Measurements from ENCODE around the gene DYRK1A.

DNA sequence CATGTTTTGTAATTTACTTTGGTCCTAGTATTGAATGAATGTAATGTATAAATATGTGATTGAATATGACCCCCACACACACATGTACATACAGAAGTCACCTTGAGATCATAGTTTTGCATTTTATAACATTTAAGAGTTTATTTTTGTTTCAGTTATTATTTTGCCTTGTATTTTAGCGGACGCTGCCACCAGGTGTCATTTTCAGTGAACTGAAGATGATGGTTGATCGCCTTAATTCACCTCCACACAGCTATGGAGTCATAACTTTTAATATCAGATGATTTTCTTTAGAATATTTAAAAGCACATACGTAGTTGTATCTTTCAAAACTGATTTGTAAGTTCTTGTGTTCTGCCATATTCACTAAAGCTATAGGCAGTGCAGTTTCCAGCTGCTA lies 130.4 kb downstream of the DYRK1A start:
- peak; percentile 71 for TF ChIP-seq CTCF (conservative IDR thresholded peaks at IDR 0.05; ENCODE audit: low read length)
- TF ChIP-seq EZH2phosphoT487 (IDR thresholded peaks at IDR 0.05; ENCODE audit: borderline replicate concordance, low read depth, low read length), result no peak
